NCI-H2081 treated with DMSO at 0.1 percent for 48 hours (cell line): ENCODE data around the gene LYPD3.
"Not testable (repeated sequence)": the region's sequence is repeated elsewhere in the genome, so short reads cannot be mapped to it uniquely, and the experiment has no call there.

Experiments
- DNase-seq: peaks from one replicate; lab custom pipeline; 2025; lab: John Stamatoyannopoulos, UW

Gene LYPD3

DNA sequence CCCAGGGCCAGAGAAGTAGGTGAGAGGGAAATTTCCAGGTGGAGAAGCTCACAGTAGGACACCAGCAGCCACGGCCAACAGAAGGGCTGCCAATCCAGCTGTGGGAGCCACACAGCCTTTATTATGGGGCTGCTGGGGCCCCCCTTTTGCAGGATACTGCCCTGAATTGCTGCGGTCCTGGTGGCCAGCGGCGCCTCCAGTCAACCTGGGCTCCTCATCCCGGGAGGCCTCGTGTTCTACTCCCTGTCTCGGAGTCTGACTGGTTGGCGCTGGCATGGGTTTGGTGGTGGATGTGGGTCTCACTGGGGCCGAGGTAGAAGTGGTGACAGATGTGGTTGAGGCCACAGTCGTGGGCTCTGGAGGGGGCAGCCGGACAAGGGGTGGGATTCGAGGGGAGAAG lies 4.1 kb downstream of the LYPD3 start:
- DNase-seq = no peak

DNA sequence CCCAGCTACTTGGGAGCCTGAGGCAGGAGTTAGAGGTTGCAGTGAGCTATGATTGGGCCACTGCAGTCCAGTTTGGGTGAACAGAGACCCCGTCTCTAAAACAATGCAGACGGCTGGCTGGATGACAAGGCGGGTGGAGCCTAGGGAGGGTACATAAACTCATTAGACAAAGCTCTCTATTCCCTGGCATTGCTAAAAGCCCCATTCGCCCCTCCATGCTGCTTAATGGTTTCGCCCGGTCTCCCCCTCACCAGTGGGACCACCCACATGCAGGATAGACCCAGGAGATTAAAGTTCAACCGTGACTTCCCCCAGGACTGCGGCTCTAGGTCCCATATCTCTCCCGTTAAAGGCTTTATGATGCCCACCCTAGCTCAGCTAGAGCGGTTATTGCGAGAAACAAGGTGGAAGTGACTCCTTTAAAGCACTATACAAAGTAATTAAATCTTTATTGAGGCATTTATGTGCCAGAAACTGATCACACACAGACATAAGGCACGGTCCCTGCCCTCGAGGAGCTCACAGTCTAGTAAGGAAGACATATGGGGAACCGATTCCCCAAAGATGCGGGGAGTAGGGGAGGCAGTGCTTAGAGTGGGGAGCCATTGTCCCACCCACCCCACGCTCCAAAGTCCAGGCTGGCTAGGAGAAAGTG lies 4.9 kb downstream of the LYPD3 start:
- no peak for DNase-seq

DNA sequence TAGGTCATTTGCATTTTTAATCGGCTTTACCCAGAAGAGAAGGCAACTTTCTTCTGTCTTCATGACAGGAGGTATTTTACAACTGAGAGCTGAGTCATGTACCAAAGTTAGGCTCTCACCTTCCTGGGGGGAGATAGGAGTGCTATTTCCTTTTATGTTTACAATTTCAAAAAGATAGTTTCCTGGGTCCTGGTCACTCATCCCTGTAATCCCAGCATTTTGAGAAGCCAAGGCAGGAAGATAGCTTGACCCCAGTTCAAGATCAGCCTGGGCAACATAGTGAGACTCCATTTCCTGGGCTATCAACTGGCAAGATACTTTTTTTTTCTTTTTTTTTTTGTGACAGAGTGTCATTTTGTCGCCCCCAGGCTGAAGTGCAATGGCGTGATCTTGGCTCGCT lies 7.6 kb downstream of the LYPD3 start:
- no peak for DNase-seq

DNA sequence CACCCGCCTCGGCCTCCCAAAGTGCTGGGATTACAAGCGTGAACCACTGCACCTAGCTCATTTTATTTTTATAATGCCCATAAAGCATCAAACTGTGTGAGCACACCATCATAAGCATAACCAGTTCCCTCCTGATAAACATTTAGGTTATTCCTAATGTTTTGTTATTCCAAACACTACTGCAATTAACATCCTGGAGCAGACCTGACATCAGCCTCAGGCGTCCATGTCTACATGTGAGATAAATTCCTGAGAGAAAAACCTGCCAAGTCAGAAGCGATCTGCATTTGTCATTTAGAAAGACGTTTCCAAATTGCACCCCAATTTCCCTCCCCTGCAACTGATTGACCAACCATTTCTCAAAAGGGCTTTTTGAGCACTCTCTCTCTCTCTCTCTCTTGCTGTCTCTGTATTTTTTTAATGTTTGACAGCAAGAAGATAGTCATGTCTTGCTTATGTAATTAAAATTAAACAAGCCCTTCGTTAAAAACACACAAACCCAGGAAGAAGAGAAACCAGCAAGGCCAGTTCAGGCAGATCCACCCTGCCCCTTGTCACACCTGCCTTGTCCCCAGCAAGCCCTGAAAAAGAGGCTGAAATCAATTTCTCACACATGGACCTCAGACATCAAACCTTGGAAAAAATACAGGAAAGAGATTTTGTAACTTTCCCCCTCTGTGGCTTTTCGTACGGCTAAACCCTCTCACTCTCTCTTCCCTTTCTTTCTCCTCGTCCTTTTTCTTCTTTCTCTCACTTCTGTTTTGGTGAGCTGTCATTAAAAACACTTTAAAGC lies 9.9 kb downstream of the LYPD3 start:
- DNase-seq = no peak

DNA sequence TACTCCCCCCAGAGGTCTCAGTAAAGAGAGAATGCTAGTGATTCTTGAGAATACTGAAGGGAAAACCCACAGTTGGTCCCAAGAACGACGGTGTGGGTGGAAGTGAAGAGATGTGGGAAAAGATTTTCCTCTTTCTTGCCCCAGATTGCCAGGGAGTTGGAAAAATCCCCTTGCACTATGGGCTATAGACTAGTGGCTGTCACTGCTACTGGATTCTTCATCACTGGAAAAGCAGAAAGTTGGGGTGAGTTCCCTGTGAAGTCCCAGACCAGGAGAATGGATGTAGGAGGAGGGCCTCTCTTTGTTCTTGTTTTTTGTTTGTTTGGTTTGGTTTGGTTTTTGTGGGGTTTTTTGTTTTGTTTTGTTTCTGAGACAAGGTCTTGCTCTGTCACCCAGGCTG lies 11.4 kb downstream of the LYPD3 start:
- DNase-seq = no peak

GRCh38 chr19:43452582-43452981 lies 12.8 kb downstream of the LYPD3 start:
- DNase-seq = no peak

DNA sequence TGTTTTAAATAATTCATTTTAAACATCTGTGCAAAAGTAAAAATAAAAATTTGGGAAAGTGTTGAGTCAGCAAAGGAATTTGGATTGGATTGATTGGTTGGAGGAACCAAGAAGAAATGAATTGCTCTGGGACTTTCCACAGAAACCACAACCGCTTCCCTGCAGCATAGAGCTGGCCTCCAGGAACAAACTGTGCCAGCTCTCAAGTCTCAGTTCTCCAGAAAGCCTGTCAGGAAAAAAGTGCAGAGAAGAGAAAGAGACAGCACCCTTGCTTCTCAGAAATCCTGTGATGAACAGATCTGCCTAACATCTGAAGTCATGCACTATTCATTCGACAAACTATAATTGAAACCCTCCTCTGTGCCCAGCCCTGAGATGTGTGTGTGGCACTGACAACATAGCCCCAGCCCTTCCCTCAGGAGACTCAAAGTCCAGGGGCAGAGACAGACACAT lies 14.8 kb downstream of the LYPD3 start:
- DNase-seq = no peak

DNA sequence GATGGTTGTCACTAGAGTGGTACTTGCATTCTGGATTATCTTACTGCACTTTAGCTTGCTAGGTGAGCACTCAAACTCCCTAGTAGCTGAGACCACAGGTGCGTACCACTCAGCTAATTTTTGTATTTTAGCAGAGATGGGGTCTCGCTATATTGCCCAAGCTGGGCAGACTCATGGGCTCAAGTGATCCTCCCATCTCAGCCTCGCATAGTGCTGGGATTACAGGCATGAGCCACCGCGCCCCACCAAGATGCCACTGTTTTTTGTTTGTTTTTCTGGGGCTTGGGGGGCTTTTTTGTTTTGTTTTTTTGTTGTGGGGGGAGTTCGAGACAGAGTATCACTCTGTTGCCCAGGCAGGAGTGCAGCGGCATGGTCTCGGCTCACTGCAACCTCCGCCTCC lies 17.8 kb downstream of the LYPD3 start:
- DNase-seq = no peak

GRCh38 chr19:43446746-43447489 lies 18.5 kb downstream of the LYPD3 start:
- DNase-seq = no peak

- no peak for DNase-seq
Observed at GRCh38 chr19:43445426-43445825, 20.0 kb downstream of the LYPD3 start.

DNA sequence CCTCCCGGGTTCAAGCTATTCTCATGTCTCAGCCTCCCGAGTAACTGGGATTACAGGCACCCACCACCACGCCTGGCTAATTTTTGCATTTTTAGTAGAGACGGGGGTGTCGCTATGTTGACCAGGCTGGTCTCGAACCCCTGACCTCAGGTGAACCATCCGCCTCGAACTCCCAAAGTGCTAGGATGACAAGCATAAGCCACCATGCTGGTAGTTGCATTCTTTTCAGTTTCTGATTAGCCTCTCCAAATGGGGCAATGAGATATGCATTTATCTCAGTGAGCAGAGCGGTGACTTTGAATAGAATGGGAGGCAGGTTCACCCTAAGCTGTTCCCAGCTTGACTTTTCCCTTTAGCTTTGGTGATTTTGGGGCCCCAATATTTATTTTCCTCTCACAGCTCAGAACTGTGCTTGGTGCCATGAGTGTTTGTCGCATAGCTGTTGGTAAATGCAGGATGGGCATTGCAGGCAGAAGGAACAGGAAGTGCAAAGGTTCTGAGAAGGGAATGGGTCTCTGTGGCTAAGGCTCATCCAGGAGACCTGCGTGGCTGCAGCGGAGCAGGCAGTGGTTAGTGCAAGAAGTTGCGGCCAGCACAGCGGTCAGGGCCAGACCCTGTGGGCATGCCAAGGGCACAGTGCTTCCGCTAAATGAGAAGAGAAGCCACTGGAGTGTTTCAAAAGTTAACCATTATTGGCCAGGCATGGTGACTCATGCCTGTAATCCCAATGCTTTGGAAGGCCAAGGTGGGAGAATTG lies 20.7 kb downstream of the LYPD3 start:
- DNase-seq = no peak

DNA sequence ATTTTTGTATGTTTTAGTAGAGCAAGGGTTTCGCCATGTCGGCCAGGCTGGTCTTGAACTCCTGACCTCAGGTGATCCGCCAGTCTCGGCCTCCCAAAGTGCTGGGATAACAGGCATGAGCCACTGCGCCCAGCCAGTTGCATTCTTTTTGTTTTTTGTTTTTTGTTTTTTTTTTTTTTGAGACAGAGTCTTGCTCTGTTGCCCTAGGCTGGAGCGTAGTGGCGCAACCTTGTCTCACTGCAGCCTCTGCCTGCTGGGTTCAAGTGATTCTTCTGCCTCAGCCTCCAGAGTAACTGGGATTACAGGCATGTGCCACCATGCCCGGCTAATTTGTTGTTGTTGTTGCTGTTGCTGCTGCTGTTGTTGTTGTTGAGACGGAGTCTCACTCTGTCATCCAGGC lies 21.3 kb downstream of the LYPD3 start:
- not testable (repeated sequence) for DNase-seq

- no peak for DNase-seq
Observed at GRCh38 chr19:43441716-43442115, 23.7 kb downstream of the LYPD3 start.

DNA sequence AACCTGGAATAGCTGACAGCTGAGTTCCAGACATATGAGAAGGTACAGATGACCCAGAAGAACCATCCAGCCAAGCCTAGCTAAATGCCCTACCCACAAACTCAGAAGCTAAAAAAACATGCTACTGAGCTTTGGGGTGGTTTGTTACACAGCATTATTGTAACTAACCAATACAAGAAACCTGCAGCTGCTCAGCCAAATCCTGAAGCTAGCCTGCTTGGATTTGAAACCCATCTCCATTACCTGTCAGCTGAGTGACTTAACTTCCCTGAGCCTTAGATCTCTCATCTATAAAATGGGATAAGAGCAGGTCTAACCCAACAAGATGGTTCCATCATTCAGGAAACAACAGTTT lies 25.7 kb downstream of the LYPD3 start:
- no peak for DNase-seq

DNA sequence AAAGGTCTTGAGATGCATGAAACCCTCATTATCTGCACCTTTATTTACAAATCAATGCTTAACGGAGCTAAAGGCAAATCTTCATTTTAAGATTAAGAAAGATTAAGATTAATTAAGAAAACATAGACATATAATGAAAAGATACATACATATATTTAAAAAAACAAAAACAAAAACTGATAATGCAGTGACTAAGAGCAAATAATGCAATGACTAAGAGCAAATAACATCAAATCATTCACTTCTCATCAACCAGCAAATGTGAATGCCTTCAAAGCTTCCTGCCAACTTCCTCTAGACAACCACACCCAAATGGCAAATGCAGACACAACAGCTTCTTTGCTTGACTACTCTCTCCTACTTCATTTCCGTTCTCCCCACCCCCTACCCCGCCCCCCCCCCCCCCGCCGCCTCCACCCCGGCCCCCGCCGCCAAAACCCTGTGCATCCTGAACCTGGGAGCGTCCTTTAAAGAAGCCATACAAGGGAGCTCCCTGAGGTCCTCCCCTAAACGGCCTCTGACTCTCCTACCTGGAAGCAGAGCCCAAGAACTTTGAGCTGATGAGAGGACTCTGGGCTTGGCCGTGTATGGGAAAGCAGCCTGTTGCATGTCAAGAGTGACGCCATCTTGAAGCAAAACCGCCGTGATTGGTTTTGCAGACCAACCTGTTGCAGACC lies 26.2 kb downstream of the LYPD3 start:
- no peak for DNase-seq

DNA sequence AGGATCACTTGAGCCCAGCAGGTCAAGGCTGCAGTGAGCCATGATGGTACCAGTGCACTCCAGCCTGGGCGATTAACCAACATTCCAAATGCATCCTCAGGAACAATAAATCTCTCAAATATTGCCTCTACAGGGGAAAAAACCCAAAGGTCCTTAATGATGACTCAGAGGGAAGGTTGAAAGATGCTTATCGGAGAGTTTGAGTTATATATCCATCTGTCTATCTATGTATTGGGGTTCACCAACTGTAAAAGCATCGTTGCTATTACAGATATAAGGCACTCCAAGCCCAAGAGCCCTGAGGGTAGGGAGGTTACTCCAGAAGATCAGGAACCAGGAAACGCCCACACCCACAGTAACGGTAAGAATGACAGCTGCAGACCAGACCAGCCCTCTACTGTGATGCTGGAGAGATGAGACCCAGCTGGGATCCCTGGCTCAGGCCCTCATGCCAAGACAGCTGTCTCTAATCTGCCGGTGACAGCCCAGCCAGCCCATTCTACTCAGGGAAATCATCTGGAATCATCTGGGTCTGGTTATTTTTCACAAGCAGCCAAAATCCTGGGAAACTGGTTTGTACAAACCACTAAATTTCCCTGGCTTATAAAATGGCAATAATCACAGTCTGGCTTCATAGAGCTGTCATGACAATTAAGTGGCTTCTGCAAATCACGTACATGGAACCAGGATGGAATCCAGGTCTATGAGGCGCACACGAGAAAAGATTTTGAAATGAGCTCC lies 26.9 kb downstream of the LYPD3 start:
- DNase-seq = no peak

DNA sequence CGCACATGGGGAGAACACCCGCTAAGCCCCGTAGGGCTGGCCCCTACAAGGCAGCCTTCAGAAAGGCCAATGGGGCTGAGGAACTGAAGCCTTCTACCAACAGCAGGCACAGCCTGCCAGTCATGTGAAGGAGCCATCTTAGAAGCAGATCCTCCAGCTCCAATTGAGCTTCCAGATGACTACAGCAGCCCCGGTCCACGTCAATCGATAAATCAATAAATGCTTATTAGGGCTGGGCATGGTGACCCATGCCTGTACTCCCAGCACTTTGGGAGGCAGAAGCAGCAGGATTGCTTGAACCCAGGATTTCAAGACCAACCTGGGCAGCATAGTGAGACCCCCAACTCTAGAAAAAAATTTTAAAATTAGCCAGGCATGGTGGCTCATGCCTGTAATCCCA lies 27.7 kb downstream of the LYPD3 start:
- no peak for DNase-seq

DNA sequence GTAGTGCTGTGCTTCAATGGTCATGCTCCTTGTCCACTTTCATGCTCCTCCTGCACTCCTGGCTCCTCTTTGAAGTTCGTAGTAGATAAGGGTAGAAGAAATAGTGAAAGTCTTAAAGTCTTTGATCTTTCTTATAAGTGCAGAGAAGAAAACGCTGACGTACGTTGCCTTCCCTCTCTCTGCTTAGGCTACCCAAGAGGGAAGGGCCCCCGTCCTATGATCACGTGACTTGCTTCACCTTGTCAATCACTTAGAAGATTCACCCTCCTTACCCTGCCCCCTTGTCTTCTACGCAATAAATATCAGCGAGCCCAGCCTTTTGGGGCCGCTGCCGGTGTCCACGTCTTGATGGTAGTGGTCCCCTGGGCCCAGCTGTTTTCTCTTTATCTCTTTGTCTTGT lies 28.1 kb downstream of the LYPD3 start:
- DNase-seq = not testable (repeated sequence)

DNA sequence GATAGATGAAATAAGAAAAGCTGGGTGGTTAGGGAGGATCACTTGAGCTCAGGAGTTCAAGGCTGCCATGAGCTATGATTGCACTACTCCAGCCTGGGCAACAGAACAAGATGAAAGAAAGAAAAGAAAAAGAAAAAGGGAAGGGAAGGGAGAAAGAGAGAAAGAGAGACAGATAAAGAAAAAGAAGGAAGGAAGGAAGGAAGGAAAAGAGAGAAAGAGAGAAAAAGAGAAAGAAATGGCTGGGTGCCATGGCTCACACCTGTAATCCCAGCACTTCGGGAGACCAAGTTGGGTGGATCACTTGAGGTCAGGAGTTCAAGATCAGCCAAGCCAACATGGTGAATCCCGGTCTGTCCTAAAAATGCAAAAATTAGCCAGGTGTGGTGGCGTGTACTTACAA lies 29.6 kb downstream of the LYPD3 start:
- DNase-seq = no peak

DNA sequence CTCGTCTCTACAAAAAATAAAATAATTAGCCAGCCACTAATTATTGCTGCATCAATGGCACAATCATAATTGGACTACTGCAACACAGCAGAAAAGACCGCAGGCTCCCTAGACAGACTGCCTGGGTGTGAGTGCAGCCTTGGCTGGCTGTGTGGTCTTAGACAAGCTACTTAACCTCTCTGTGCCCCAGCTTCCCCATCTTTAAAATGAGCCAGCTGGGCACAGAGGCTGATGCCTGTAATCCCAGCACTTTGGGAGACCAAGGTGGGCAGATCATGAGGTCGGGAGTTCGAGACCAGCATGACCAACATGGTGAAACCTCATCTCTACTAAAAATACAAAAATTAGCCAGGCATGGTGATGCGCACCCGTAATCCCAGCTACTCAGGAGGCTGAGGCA lies 31.7 kb downstream of the LYPD3 start:
- no peak for DNase-seq

DNA sequence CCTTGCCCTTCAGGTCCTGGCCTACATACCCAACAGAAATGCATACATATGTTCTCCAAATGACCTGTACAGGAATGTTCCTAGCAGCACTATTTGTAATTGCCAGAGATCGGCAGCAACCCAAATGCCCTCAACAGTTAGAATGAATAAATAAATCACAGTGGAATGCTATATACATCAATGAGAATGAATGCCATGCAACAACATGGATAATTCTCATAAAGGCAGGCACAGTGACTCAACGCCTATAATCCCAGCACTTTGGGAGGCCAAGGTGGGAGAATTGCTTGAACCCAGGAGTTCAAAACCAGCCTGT lies 32.1 kb downstream of the LYPD3 start:
- no peak for DNase-seq
